IPS DF 4.7 (cell line): Measurements from ENCODE around the gene ADAP1.
"Not testable (repeated sequence)": the region's sequence is repeated elsewhere in the genome, so short reads cannot be mapped to it uniquely, and the experiment has no call there.

ENCODE experiments used
- DNase-seq: peaks from one replicate; pipeline ENCODE4 v3.0.0-alpha.2; 2013; ENCODE audit warnings: low spot score; ENCODE audit errors: extremely low read depth

Gene ADAP1

DNA sequence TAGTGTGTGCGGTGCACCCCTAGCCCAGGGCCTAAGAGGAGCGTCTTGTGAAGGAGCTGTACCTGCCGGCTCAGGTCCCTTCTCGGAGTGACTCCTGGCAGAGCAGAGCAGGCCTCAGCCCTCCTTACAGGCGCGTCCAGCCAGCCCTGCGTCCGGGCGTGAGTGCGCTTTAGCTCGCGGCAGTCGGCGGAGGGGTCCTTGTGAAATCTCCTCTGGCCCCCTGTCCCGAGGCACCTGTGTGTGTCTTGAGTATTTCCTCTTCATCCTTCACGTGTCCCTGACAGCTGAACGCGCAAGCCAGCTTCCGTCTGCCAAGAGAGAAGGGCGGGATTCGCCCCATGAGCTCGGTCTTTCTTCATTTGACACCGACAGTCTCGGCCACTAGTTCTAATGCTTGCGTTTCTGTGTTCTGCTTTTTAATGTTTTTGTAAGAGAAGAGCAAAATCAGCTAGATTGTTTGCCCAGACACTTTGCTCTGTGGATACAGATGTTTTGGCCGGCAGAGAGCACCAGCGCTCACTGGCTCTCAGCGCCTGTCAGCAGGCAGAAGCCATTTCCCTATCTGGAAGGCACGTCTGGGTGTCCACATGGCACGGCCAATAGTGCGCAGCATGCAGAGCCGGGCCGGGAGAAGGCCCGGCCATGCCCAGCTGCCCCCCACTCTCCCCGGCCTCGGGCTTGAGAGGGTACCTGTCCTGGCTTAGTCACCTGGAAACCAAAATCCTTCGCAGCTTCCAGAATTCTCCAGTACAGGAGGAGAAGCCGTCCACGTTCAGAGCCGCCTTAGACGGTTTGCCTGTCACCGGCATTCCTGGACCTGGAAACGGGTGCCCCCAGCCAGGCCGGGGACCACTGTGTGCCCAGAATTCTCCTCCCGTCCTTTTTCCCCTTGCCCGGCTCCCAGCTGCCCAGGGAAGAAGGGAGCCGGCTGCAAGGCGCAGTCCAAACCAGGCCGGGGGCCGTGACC, 71.1 kb downstream of the ADAP1 start:
- DNase-seq: no peak

- DNase-seq: no peak
Measured at GRCh38 chr7:882336-883035, 72.0 kb downstream of the ADAP1 start.

DNA sequence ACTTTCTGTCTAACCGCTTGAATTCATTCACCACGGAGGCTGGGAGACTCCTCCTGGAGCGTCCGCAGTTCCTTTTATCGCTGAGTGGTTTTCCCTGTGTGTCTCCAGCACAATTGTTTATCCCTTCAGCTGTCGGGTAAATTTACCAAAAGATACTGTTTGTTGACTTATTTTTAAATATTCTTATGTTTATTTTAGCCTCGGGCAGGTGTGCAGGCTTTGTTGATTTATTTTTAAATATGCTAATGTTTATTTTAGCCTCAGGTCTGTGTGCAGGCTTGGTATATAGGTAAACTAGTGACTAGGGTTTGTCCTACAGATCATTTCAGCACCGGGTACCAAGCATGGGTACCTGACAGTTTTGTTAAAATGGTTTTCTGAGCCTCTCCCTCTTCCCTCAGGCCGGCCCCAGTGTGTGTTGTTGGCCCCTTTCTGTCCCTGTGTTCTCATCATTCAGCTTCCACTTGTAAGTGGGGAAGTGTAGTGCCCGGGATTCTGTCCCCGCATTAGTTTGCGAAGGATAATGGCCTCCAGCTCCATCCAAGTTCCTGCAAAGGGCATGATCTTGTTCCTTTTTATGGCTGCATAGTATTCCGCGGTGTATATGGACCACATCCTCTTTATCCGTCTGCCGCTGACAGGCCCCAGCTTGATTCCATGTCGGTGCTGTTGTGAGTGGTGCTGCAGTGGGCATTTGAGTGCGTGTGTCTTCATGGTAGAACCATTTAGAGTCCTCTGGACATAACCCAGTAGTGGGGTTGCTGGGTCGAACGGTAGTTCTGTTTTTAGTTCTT, 72.8 kb downstream of the ADAP1 start:
- DNase-seq: no peak

DNA sequence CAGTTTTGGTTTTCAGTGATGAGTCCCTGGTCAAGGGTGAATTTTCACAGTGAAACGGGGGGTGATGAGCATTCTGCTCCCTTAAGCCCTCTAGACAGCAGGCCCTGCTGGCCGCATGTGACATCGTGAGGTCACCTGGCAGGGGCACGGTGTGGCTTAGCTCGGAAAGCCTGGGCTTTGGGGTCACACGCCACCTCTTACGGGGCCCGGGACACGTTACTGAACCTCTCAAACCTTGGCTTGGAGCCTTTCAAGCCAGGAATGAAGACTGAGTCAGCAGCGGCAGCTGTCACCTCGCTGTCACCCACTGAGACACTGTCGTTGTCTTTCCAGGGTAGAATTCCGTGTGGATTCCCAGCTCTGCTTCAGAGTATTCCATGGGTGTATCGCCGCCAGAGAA, 74.0 kb downstream of the ADAP1 start:
- DNase-seq: no peak

DNA sequence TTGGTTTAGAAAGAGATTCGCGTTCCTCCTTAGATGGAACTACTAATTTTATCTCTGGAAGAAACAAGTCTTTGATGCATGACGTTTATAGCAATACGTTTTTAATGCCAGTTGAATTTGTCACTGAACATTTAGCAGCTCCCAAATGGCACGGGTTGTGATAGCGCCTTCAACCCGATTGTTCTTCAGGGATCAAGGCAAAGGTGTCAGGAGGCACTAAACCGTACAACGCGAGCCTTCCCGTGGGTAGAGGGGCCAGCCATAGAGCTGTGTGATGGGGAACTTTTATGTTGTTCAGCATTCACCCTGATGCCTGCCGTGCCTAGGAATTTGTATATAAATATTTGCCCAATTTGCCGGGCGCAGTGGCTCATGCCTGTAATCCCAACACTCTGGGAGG, 74.8 kb downstream of the ADAP1 start:
- DNase-seq: no peak

DNA sequence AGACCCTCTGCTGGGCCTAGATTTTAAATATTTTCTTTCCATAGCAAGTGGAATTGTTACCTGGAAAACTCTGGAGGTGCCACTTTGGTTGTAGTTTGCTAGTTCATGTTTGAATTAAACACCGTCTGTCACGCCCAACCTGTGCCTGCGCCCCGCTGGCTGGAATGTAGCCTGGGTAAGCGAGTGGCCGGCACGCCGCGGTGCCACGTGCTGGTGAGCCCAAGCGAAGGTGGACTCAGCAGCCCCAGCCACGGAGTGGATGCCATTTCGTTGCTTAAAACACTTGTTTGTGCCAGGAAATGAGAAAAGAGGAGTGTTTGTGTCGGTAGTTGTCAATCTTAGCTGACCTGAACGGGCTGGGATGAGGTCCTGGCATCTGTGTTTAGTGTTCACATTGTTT, 75.4 kb downstream of the ADAP1 start:
- DNase-seq: no peak

- DNase-seq: no peak
Measured at GRCh38 chr7:877312-878232, 76.9 kb downstream of the ADAP1 start.

GRCh38 chr7:876972-877311, 77.5 kb downstream of the ADAP1 start:
- no peak for DNase-seq

GRCh38 chr7:876077-876971, 78.2 kb downstream of the ADAP1 start, which contains the start of gene GET4:
TSS of gene GET4 (plus strand) at chr7:876554. CDS start at chr7:876646, 92 bp downstream.
- DNase-seq: peak; percentile 22

GRCh38 chr7:875476-876076, 78.9 kb downstream of the ADAP1 start:
- no peak for DNase-seq

- no peak for DNase-seq
Measured at GRCh38 chr7:875051-875450, 79.4 kb downstream of the ADAP1 start.

- no peak for DNase-seq
Measured at GRCh38 chr7:874031-874749, 80.3 kb downstream of the ADAP1 start.

DNA sequence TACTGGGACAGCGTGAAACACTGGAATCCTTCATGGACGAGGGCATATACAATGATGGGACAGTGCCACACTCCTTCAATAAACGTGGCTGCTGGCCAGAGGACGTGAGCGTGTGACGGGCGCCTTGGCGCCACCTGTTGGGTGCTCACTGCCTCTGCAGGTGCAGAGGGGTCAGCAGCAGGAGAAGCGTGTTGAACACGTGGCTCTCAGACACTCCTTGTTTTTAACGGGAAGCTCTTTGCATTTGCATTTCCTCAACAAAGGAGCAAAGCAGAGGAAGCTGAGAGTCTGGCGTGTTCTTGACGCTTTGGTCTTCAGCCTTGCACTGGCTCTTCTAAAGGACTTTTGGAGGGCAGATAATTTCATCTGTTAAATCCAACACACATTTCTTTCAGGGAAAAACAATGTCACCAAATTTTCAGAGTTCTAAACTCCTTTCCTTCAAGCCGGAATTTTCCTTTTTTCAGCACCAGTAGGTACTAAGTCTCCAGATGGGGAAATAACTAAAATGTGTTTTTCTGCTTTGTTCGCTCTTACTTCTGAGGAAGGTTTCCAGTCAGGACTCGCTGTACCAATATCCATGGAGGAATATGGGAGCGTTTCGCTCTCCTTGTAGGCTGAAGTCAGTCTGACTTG, 81.0 kb downstream of the ADAP1 start:
- peak; percentile 75 for DNase-seq

DNA sequence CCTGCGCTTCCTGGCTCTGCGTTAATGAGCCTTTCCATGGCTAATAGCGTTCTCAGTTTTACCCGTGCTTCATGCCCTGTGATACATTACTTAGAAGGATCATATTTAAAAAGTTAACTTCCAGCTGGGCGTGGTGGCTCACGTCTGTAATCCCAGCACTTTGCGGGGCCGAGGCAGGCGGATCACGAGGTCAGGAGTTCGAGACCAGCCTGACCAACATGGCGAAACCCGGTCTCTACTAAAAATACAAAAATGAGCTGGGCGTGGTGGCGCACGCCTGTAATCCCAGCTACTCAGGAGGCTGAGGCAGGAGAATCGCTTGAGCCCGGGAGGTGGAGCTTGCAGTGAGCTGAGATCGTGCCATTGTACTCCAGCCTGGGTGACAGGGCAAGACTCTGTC, 81.8 kb downstream of the ADAP1 start:
- DNase-seq: not testable (repeated sequence)

GRCh38 chr7:871900-872537, 82.5 kb downstream of the ADAP1 start:
- no peak for DNase-seq

- no peak for DNase-seq
Measured at GRCh38 chr7:869348-869747, 85.1 kb downstream of the ADAP1 start.

- no peak for DNase-seq
Measured at GRCh38 chr7:868189-868486, 86.3 kb downstream of the ADAP1 start.
